GM23338 (cell line): ENCODE data around the gene SH3RF3.

ENCODE experiments used
- CTCF ChIP-seq, 2 experiments: fragments of 200-600 bp in 1 of 2; sonication (generic) in 1 of 2; conservative IDR thresholded peaks; 2 replicates each; pipeline versions ENCODE4 v1.5.1 to v1.6.1; 2016 to 2017; ENCODE audit warnings: antibody characterized with exemption in 2 of 2, low read depth in 2 of 2, mild to moderate bottlenecking in 2 of 2, moderate library complexity in 1 of 2
- EZH2 ChIP-seq: fragments of 200-600 bp; sonication (generic); IDR thresholded peaks from one replicate; pipeline ENCODE4 v1.8.0; 2017; ENCODE audit warnings: antibody characterized with exemption, mild to moderate bottlenecking, low read depth; ENCODE audit not compliant: unreplicated experiment
- EZH2phosphoT487 ChIP-seq: fragments of 200-600 bp; sonication (generic); IDR thresholded peaks from one replicate; pipeline ENCODE4 v1.8.1; 2018; ENCODE audit warnings: antibody characterized with exemption; ENCODE audit not compliant: unreplicated experiment

GRCh38 chr2:109542384-109542783 is 413.4 kb downstream of the SH3RF3 start:
- TF ChIP-seq CTCF (conservative IDR thresholded peaks at IDR 0.05; ENCODE audit: low read depth in 2 of 2) (no peak), EZH2 (no peak), EZH2phosphoT487 (no peak)
